Keratinocyte (primary cell): ENCODE results near the gene ATAD2B. TPM values are rescaled to one million over a fixed set of nuclear protein-coding genes. Genes with fewer than 3 reads are reported as not detected.

Experiments
- DNase-seq: peaks from one replicate; pipeline ENCODE4 v3.0.0-alpha.2; 2011; ENCODE audit warnings: low read depth, missing footprints, low spot score
- FAIRE-seq: peaks from 2 replicates; lab custom pipeline; 2011; peaks lifted over from hg19 to GRCh38; lab: Jason Lieb, UNC
- H2AFZ ChIP-seq: 2 replicates; pipeline ENCODE4 v1.6.0; 2012; ENCODE audit warnings: low read length, control low read depth, inconsistent platforms; ENCODE audit not compliant: control insufficient read depth
- H3K27ac ChIP-seq: 2 replicates; pipeline ENCODE4 v1.5.1; 2011; ENCODE audit warnings: low read length; ENCODE audit not compliant: control insufficient read depth, insufficient read depth
- H3K27me3 ChIP-seq: 3 replicates; pipeline ENCODE4 v1.6.0; 2011; ENCODE audit warnings: low read length; ENCODE audit not compliant: control insufficient read depth, insufficient read depth; ENCODE audit errors: extremely low read depth
- H3K36me3 ChIP-seq, 2 experiments: 2 replicates in 1 of 2; 3 replicates in 1 of 2; pipeline ENCODE4 v1.5.1; 2011; ENCODE audit warnings: low read length in 2 of 2, mild to moderate bottlenecking in 1 of 2; ENCODE audit not compliant: control insufficient read depth in 2 of 2, insufficient read depth in 2 of 2; ENCODE audit errors: extremely low read depth in 1 of 2
- H3K4me1 ChIP-seq: 3 replicates; pipeline ENCODE4 v1.5.1; 2011; ENCODE audit warnings: low read length; ENCODE audit not compliant: control insufficient read depth, insufficient read depth; ENCODE audit errors: extremely low read depth
- H3K4me2 ChIP-seq: 3 replicates; pipeline ENCODE4 v1.6.0; 2011; ENCODE audit warnings: low read depth, low read length; ENCODE audit not compliant: control insufficient read depth, insufficient read depth; ENCODE audit errors: extremely low read depth
- H3K4me3 ChIP-seq, 3 experiments: fragments of 200-600 bp in 1 of 3; sonication (generic) in 1 of 3; 2 replicates in 2 of 3; 3 replicates in 1 of 3; pipeline ENCODE4 v1.5.1; 2011 to 2016; ENCODE audit warnings: low read length in 3 of 3, mild to moderate bottlenecking in 3 of 3, control low read depth in 2 of 3, inconsistent platforms in 1 of 3, low read depth in 1 of 3, mixed read lengths in 1 of 3, mixed run types in 1 of 3, moderate library complexity in 1 of 3; ENCODE audit not compliant: control insufficient read depth in 2 of 3, insufficient read depth in 2 of 3; ENCODE audit errors: extremely low read depth in 1 of 3
- H3K79me2 ChIP-seq: 2 replicates; pipeline ENCODE4 v1.6.0; 2012; ENCODE audit warnings: low read length; ENCODE audit not compliant: control insufficient read depth, insufficient read depth
- H3K9ac ChIP-seq: 3 replicates; pipeline ENCODE4 v1.6.0; 2011; ENCODE audit warnings: low read length; ENCODE audit not compliant: control insufficient read depth, insufficient read depth; ENCODE audit errors: extremely low read depth
- H3K9me1 ChIP-seq: 3 replicates; pipeline ENCODE4 v1.6.0; 2011; ENCODE audit warnings: low read length; ENCODE audit not compliant: control insufficient read depth, insufficient read depth; ENCODE audit errors: extremely low read depth
- H3K9me3 ChIP-seq: 2 replicates; pipeline ENCODE4 v1.5.1; 2012; ENCODE audit warnings: low read depth, low read length; ENCODE audit not compliant: control insufficient read depth
- H4K20me1 ChIP-seq: 3 replicates; pipeline ENCODE4 v1.6.0; 2011; ENCODE audit warnings: low read length; ENCODE audit not compliant: control insufficient read depth, insufficient read depth; ENCODE audit errors: extremely low read depth
- CTCF ChIP-seq, 3 experiments: IDR thresholded peaks in 1 of 3; conservative IDR thresholded peaks in 1 of 3; optimal IDR thresholded peaks in 1 of 3; 2 replicates in 2 of 3; 3 replicates in 1 of 3; pipeline versions ENCODE3 to v1.5.1; 2011; ENCODE audit warnings: low read length in 3 of 3, mild to moderate bottlenecking in 3 of 3, moderate library complexity in 2 of 3, control low read depth in 1 of 3, inconsistent platforms in 1 of 3; ENCODE audit not compliant: insufficient read depth in 2 of 3; ENCODE audit errors: extremely low read depth in 1 of 3
- EZH2 ChIP-seq: IDR thresholded peaks from one replicate; pipeline ENCODE4 v1.6.1; 2012; ENCODE audit warnings: inconsistent platforms, mild to moderate bottlenecking, low read length, moderate library complexity
- dilution Hi-C: fragments of 300-500 bp; cut with MboI; formaldehyde crosslinking; loops from one replicate; pipeline ENCODE4 v1.7.0; 2020; ENCODE audit warnings: low sequenced_read_pairs; ENCODE audit not compliant: extremely low pct_ligation_motif_present
- polyA plus RNA-seq, 5 experiments: library from polyadenylated mRNA; depleted of rRNA in 3 of 5; stranded (reverse) in 3 of 5; stranded (forward) in 1 of 5; unstranded in 1 of 5; fragments of >200 nt; gene quantifications; 1 replicate in 1 of 5; 2 replicates in 3 of 5; 3 replicates in 1 of 5; pipeline versions ENCODE4 v1.2.1 to v1.2.3, GENCODE V29; 2011 to 2012; ENCODE audit warnings: missing spikeins in 2 of 5, low read depth in 1 of 5, low replicate concordance in 1 of 5

Gene ATAD2B
- polyA plus RNA-seq, 1 donor (not counting 4 experiments of a cell fraction or from before 2014, with no cell fraction given) = 4.4 TPM

- H3K9me3 ChIP-seq = no peaks in the 10 kb centered on the region
- no peaks in the 10 kb centered on the region for H3K79me2 ChIP-seq
- dilution Hi-C loops = no loop called here
- peaks cover 3 to 4% of the 10 kb centered on the region in 2 experiments for H3K36me3 ChIP-seq
- no peaks in the 10 kb centered on the region for H4K20me1 ChIP-seq
- peak overlapping the region; percentile 45 for H3K4me2 ChIP-seq
- peak overlapping the region; percentile 75 for H2AFZ ChIP-seq
- H3K4me1 ChIP-seq = peaks cover 15% of the 10 kb centered on the region
- TF ChIP-seq EZH2 = no peak
- no peak for TF ChIP-seq CTCF (optimal IDR thresholded peaks at IDR 0.05 in 1 of 3, IDR thresholded peaks at IDR 0.05 in 1 of 3, conservative IDR thresholded peaks at IDR 0.05 in 1 of 3; ENCODE audit: extremely low read depth in 1 of 3, insufficient read depth in 2 of 3, low read length in 3 of 3)
- no peaks in the 10 kb centered on the region for H3K27me3 ChIP-seq
- no peak overlapping the region for H3K9ac ChIP-seq
- H3K4me3 ChIP-seq = no peak overlapping the region
- FAIRE-seq (peak; percentile 79), DNase-seq (peak; percentile 62)
- no peaks in the 10 kb centered on the region for H3K9me1 ChIP-seq
- peak overlapping the region; percentile 69 for H3K27ac ChIP-seq
These were observed 158.9 kb downstream of the ATAD2B start for GRCh38 chr2:23767876-23768621.

- H3K36me3 ChIP-seq = peaks cover 0 to 1% of the 10 kb centered on the region in 2 experiments
- no peaks in the 10 kb centered on the region for H3K27me3 ChIP-seq
- H2AFZ ChIP-seq = no peak overlapping the region
- peaks cover 21% of the 10 kb centered on the region for H3K4me1 ChIP-seq
- H3K79me2 ChIP-seq = no peaks in the 10 kb centered on the region
- H3K4me3 ChIP-seq = no peak overlapping the region
- FAIRE-seq (no peak), DNase-seq (no peak)
- no peaks in the 10 kb centered on the region for H3K9me1 ChIP-seq
- H3K9me3 ChIP-seq = no peaks in the 10 kb centered on the region
- H3K27ac ChIP-seq = no peak overlapping the region
- H4K20me1 ChIP-seq = no peaks in the 10 kb centered on the region
- TF ChIP-seq CTCF (optimal IDR thresholded peaks at IDR 0.05 in 1 of 3, IDR thresholded peaks at IDR 0.05 in 1 of 3, conservative IDR thresholded peaks at IDR 0.05 in 1 of 3; ENCODE audit: extremely low read depth in 1 of 3, insufficient read depth in 2 of 3, low read length in 3 of 3) (no peak), EZH2 (no peak)
- H3K4me2 ChIP-seq = no peak overlapping the region
- no peak overlapping the region for H3K9ac ChIP-seq
- dilution Hi-C loops = no loop called here
These were observed 164.8 kb downstream of the ATAD2B start for GRCh38 chr2:23762141-23762540.
